ENCODE measurements around the gene OTX2. TPM values are rescaled to one million over a fixed set of nuclear protein-coding genes. Genes with fewer than 3 reads are reported as not detected.

OTX2 gene
- total RNA-seq, 2 donors from 2014 or later: 321 to 348 TPM

GRCh38 chr14:56808383-56809269 is 1.7 kb downstream of the OTX2 start:
- no peaks in the 10 kb centered on the region for H3K9me3 ChIP-seq (ENCODE audit: control insufficient read depth, low read length)
- H3K9ac ChIP-seq (ENCODE audit: extremely low read depth, low read length, poor library complexity, severe bottlenecking): peak overlapping the region; percentile 98
- peaks cover 45% of the 10 kb centered on the region for H3K36me3 Mint-ChIP-seq (ENCODE audit: low read depth)
- peak overlapping the region; percentile 86 for H3K4me3 Mint-ChIP-seq
- H3K27me3 Mint-ChIP-seq (ENCODE audit: insufficient read depth): peaks cover 33% of the 10 kb centered on the region
- 0% methylated on average over 32 to 71 of the region's 71 CpGs for WGBS, 2 experiments (ENCODE audit: insufficient coverage in 1 of 2, insufficient read length in 1 of 2)
- peak; percentile 80 for DNase-seq
- H3K9me3 Mint-ChIP-seq: no peaks in the 10 kb centered on the region
- no peak overlapping the region for H3K27ac ChIP-seq (ENCODE audit: low read depth, low read length)
- peaks cover 46% of the 10 kb centered on the region for H3K36me3 ChIP-seq (ENCODE audit: control insufficient read depth, insufficient read depth, low read length)
- no peak for TF ChIP-seq CTCF (conservative IDR thresholded peaks at IDR 0.05)
- H3K27me3 ChIP-seq (ENCODE audit: control insufficient read depth, insufficient read depth, low read length, poor library complexity, severe bottlenecking): peaks cover 34% of the 10 kb centered on the region
- H3K4me1 Mint-ChIP-seq: peaks cover 31% of the 10 kb centered on the region
- H3K27ac Mint-ChIP-seq: peak overlapping the region; percentile 98
- no peaks in the 10 kb centered on the region for H3K4me1 ChIP-seq (ENCODE audit: control insufficient read depth, insufficient read depth, low read length)
- H3K4me3 ChIP-seq (ENCODE audit: low read length): peak overlapping the region; percentile 98

- 0% methylated on average over 12 to 16 of the region's 16 CpGs for WGBS, 2 experiments (ENCODE audit: insufficient coverage in 1 of 2, insufficient read length in 1 of 2)
- peaks cover 51% of the 10 kb centered on the region for H3K36me3 ChIP-seq (ENCODE audit: control insufficient read depth, insufficient read depth, low read length)
- H3K4me3 ChIP-seq (ENCODE audit: low read length): peak overlapping the region; percentile 98
- H3K4me1 Mint-ChIP-seq: peaks cover 29% of the 10 kb centered on the region
- peaks cover 50% of the 10 kb centered on the region for H3K36me3 Mint-ChIP-seq (ENCODE audit: low read depth)
- peak overlapping the region; percentile 98 for H3K9ac ChIP-seq (ENCODE audit: extremely low read depth, low read length, poor library complexity, severe bottlenecking)
- H3K4me1 ChIP-seq (ENCODE audit: control insufficient read depth, insufficient read depth, low read length): no peaks in the 10 kb centered on the region
- peaks cover 28% of the 10 kb centered on the region for H3K27me3 ChIP-seq (ENCODE audit: control insufficient read depth, insufficient read depth, low read length, poor library complexity, severe bottlenecking)
- H3K27ac ChIP-seq (ENCODE audit: low read depth, low read length): no peak overlapping the region
- no peaks in the 10 kb centered on the region for H3K9me3 Mint-ChIP-seq
- no peaks in the 10 kb centered on the region for H3K9me3 ChIP-seq (ENCODE audit: control insufficient read depth, low read length)
- H3K27ac Mint-ChIP-seq: peak overlapping the region; percentile 98
- H3K27me3 Mint-ChIP-seq (ENCODE audit: insufficient read depth): peaks cover 27% of the 10 kb centered on the region
- H3K4me3 Mint-ChIP-seq: peak overlapping the region; percentile 86
- TF ChIP-seq CTCF (conservative IDR thresholded peaks at IDR 0.05): no peak
- DNase-seq: no peak
These were observed 2.2 kb downstream of the OTX2 start for GRCh38 chr14:56808110-56808382.

GRCh38 chr14:56807386-56808109 is 2.7 kb downstream of the OTX2 start:
- H3K27me3 ChIP-seq (ENCODE audit: control insufficient read depth, insufficient read depth, low read length, poor library complexity, severe bottlenecking): peaks cover 23% of the 10 kb centered on the region
- Mint-ChIP-seq H3K4me3 (peak overlapping the region; percentile 86), H3K36me3 (ENCODE audit: low read depth) (peaks cover 55% of the 10 kb centered on the region), H3K9me3 (no peaks in the 10 kb centered on the region), H3K27ac (peak overlapping the region; percentile 98), H3K4me1 (peaks cover 29% of the 10 kb centered on the region), H3K27me3 (ENCODE audit: insufficient read depth) (peaks cover 22% of the 10 kb centered on the region)
- DNase-seq: peak; percentile 57
- no peaks in the 10 kb centered on the region for H3K9me3 ChIP-seq (ENCODE audit: control insufficient read depth, low read length)
- H3K4me3 ChIP-seq (ENCODE audit: low read length): peak overlapping the region; percentile 98
- peaks cover 56% of the 10 kb centered on the region for H3K36me3 ChIP-seq (ENCODE audit: control insufficient read depth, insufficient read depth, low read length)
- no peaks in the 10 kb centered on the region for H3K4me1 ChIP-seq (ENCODE audit: control insufficient read depth, insufficient read depth, low read length)
- 0 to 5% methylated on average over 4 to 39 of the region's 39 CpGs for WGBS, 2 experiments (ENCODE audit: insufficient coverage in 1 of 2, insufficient read length in 1 of 2)
- H3K27ac ChIP-seq (ENCODE audit: low read depth, low read length): no peak overlapping the region
- TF ChIP-seq CTCF (conservative IDR thresholded peaks at IDR 0.05): no peak
- H3K9ac ChIP-seq (ENCODE audit: extremely low read depth, low read length, poor library complexity, severe bottlenecking): peak overlapping the region; percentile 98
